GM21423 (cell line): ENCODE measurements around the gene MRPL40.

Experiments used
- ATAC-seq: cut with Tn5 transposase; IDR thresholded peaks from one replicate; pipeline ENCODE4 v1.9.1; 2021; ENCODE audit warnings: mild to moderate bottlenecking, moderate library complexity; ENCODE audit not compliant: unreplicated experiment

MRPL40 gene

GRCh38 chr22:19460036-19460435 is 27.7 kb downstream of the MRPL40 start:
- no peak for ATAC-seq

- ATAC-seq: no peak
Measured at GRCh38 chr22:19461506-19461905, 29.2 kb downstream of the MRPL40 start.

- ATAC-seq: no peak
Measured at GRCh38 chr22:19463008-19463407, 30.7 kb downstream of the MRPL40 start.

- ATAC-seq: no peak
Measured at GRCh38 chr22:19463491-19464469, 31.4 kb downstream of the MRPL40 start.

- ATAC-seq: no peak
Measured at GRCh38 chr22:19464546-19464945, 32.2 kb downstream of the MRPL40 start.

GRCh38 chr22:19464975-19465374 is 32.6 kb downstream of the MRPL40 start:
- ATAC-seq: no peak

GRCh38 chr22:19466126-19466716 is 33.9 kb downstream of the MRPL40 start:
- ATAC-seq: no peak

- ATAC-seq: no peak
Measured at GRCh38 chr22:19466848-19467752, 34.8 kb downstream of the MRPL40 start.

GRCh38 chr22:19467912-19468311 is 35.6 kb downstream of the MRPL40 start:
- no peak for ATAC-seq

- ATAC-seq: no peak
Measured at GRCh38 chr22:19469421-19469820, 37.1 kb downstream of the MRPL40 start.

GRCh38 chr22:19470010-19470409 is 37.7 kb downstream of the MRPL40 start:
- no peak for ATAC-seq

GRCh38 chr22:19471572-19471971 is 39.2 kb downstream of the MRPL40 start:
- ATAC-seq: no peak

GRCh38 chr22:19472233-19472632 is 39.9 kb downstream of the MRPL40 start:
- no peak for ATAC-seq

- no peak for ATAC-seq
Measured at GRCh38 chr22:19473578-19473977, 41.2 kb downstream of the MRPL40 start.

- no peak for ATAC-seq
Measured at GRCh38 chr22:19476023-19476422, 43.7 kb downstream of the MRPL40 start.

- no peak for ATAC-seq
Measured at GRCh38 chr22:19477321-19478044, 45.1 kb downstream of the MRPL40 start.

- ATAC-seq: no peak
Measured at GRCh38 chr22:19478045-19478900, 45.9 kb downstream of the MRPL40 start.

- peak; percentile 41 for ATAC-seq
Measured at GRCh38 chr22:19478901-19479354, 46.6 kb downstream of the MRPL40 start, which contains the start of gene UFD1. Gene UFD1 (minus strand): TSS chr22:19479193. CDS start chr22:19479085, 108 bp downstream.
